Nephron (organoid): ENCODE measurements around the gene ZMYND12.

Experiments
- H3K27ac Mint-ChIP-seq, 3 experiments: 2 replicates each; pipeline ENCODE4 v1.8.0; 2020; ENCODE audit warnings: mixed read lengths in 3 of 3, mild to moderate bottlenecking in 2 of 3, moderate library complexity in 1 of 3
- H3K27me3 Mint-ChIP-seq: 2 replicates; pipeline ENCODE4 v1.8.0; 2021; ENCODE audit warnings: low read depth, mild to moderate bottlenecking, moderate library complexity, mixed read lengths
- H3K36me3 Mint-ChIP-seq: 2 replicates; pipeline ENCODE4 v1.8.0; 2020; ENCODE audit warnings: low read depth, mixed read lengths
- H3K4me1 Mint-ChIP-seq: 2 replicates; pipeline ENCODE4 v1.8.0; 2020; ENCODE audit warnings: mixed read lengths
- H3K4me3 Mint-ChIP-seq, 3 experiments: 2 replicates each; pipeline ENCODE4 v1.8.0; 2020; ENCODE audit warnings: mild to moderate bottlenecking in 3 of 3, mixed read lengths in 3 of 3, moderate library complexity in 2 of 3
- H3K9me3 Mint-ChIP-seq: 2 replicates; pipeline ENCODE4 v1.8.0; 2020; ENCODE audit warnings: mixed read lengths
- TF ChIP-seq, protein P1 (sequence below), 3 experiments: fragments of 200-600 bp; sonication (generic); IDR thresholded peaks; one replicate each; pipeline ENCODE4 v1.5.0; 2021; ENCODE audit warnings: antibody characterized with exemption in 3 of 3; ENCODE audit not compliant: unreplicated experiment in 3 of 3

Gene ZMYND12

DNA sequence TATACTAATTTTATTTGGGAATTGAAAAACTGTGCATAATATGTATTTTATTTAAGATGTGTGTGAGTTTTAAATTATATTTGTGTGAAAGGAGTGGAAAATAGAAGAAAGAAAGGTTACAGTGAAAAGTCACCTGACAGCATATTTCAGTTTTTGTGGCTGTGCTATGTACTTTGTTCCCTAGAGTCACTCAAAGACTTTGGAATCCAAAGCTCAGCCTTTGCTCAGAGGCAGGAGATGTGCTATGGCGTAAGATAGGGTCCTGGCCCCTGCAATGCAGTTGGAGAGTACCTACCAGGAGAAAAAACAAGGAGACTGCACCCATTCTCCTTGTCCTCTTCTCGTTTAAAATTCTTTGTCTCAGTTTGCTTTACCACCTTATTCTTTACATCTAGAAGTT lies 10.2 kb upstream of the ZMYND12 start:
- Mint-ChIP-seq H3K36me3 (peaks cover 4% of the 10 kb centered on the region), H3K4me1 (peaks cover 22% of the 10 kb centered on the region), H3K4me3 (no peak overlapping the region), H3K9me3 (no peaks in the 10 kb centered on the region), H3K27me3 (no peaks in the 10 kb centered on the region), H3K27ac (no peak overlapping the region)
- TF ChIP-seq, protein P1, sequence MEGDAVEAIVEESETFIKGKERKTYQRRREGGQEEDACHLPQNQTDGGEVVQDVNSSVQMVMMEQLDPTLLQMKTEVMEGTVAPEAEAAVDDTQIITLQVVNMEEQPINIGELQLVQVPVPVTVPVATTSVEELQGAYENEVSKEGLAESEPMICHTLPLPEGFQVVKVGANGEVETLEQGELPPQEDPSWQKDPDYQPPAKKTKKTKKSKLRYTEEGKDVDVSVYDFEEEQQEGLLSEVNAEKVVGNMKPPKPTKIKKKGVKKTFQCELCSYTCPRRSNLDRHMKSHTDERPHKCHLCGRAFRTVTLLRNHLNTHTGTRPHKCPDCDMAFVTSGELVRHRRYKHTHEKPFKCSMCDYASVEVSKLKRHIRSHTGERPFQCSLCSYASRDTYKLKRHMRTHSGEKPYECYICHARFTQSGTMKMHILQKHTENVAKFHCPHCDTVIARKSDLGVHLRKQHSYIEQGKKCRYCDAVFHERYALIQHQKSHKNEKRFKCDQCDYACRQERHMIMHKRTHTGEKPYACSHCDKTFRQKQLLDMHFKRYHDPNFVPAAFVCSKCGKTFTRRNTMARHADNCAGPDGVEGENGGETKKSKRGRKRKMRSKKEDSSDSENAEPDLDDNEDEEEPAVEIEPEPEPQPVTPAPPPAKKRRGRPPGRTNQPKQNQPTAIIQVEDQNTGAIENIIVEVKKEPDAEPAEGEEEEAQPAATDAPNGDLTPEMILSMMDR (IDR thresholded peaks at IDR 0.05; ENCODE audit: unreplicated experiment in 3 of 3): no peak

DNA sequence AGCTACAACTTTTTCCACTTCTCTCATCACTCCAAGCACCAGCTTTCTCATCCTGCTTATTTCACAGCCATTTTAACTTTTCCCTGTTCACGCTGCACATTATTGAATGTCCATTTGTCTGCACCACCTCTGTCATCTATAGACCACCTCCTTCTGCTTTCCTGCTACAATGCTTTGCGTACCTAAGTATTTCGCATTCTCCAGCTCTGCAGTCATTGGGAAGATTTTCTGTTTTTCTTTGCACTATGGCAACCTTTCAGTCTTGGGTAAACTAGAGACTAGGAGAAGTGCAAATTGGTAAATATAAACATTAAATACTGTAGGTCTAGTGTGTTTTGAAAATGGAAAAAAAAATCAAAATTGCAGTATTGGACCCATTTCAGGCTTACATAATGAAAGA lies 8.1 kb upstream of the ZMYND12 start:
- TF ChIP-seq, protein P1 (IDR thresholded peaks at IDR 0.05; ENCODE audit: unreplicated experiment in 3 of 3): no peak
- Mint-ChIP-seq H3K4me3 (peak overlapping the region; percentile 85 to 94 (median 90)), H3K4me1 (peaks cover 22% of the 10 kb centered on the region), H3K27ac (peak overlapping the region; percentile 67 to 90 (median 75)), H3K9me3 (no peaks in the 10 kb centered on the region), H3K36me3 (peaks cover 17% of the 10 kb centered on the region), H3K27me3 (no peaks in the 10 kb centered on the region)

DNA sequence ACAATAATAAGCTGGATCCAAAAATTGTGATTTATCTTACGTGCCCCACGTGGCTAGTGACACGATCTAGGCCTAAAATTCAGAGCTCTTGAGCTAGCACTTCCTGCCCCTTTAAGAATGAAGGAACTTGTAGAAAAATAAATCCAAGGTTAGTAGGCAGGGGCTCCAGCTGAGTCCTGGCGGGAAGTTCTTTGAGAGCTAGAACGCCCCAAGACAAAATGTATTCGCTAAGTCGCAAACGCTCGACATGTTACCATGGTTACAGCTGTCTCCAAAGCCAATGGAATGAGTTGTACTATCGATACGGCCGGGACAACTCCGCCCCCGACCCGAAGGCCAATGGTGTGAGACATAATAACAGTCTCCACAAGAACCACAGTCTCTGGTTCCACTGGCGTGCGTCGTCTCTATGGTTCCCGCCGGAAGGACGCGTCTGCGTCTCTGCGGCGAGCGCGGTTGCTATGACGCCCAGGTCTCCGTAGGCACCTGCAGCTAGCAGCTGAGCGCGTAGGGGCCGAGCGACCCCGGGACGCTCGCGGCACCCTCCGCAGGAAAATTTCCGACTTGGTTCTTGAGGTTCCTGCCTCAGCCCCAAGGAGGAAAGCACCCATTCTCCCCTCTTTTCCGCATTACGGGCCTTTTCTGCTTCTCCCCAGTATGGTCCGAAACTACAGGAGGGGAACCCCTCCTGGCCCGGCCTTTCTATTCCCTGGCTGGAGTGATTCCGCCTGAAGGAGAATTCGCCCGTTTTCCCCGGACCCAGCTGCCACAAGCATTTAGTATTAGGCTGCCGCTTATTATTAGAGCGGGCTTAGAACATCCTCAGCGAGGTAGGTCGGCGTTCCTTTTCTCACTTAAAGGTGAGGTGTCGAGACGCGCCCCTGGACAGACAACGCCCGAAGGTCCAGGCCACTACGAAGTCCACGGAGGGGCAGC lies 7.3 kb upstream of the ZMYND12 start, which contains the start of gene CCDC30:
Gene CCDC30 (plus strand): TSS at position 459 of the 936 bp plus-strand sequence. CDS start 17,266 bp downstream, outside the sequence.
- Mint-ChIP-seq H3K4me1 (peaks cover 25% of the 10 kb centered on the region), H3K36me3 (peaks cover 19% of the 10 kb centered on the region), H3K4me3 (peak within 1 kb of the TSS; percentile 85 to 94 (median 90)), H3K27me3 (no peaks in the 10 kb centered on the region), H3K27ac (peak within 1 kb of the TSS; percentile 67 to 90 (median 75)), H3K9me3 (no peaks in the 10 kb centered on the region)
- TF ChIP-seq, protein P1 (IDR thresholded peaks at IDR 0.05; ENCODE audit: unreplicated experiment in 3 of 3): no peak

DNA sequence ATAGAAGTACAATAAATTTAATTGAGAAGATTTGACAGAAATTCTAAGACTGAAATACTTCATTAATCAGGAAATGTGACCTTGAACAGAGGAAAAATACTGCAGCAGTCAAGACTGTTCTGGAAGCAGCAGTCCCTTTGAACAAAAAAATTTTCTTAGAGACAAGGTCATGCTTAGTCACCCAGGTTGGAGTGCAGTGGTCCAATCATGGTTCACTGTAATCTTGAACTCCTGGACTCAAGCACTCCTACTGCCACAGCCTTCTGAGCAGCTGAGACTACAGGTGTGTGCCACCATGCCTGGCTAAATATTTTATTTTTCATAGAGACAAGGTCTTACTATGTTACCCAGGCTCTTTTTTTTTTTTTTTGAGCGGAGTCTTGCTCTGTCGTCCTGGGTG lies 5.4 kb upstream of the ZMYND12 start:
- peak overlapping the region in 1 of 3 experiments; percentile 23 for H3K4me3 Mint-ChIP-seq

DNA sequence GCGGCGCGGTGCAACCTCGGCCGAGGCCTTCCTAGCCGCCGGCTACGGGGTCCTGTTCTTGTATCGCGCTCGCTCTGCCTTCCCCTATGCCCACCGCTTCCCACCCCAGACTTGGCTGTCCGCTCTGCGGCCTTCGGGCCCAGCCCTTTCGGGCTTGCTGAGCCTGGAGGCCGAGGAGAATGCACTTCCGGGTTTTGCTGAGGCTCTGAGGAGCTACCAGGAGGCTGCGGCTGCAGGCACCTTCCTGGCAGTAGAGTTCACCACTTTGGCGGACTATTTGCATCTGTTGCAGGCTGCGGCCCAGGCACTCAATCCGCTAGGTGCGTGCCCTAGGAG lies 900 bp upstream of the ZMYND12 start:
- TF ChIP-seq, protein P1 (IDR thresholded peaks at IDR 0.05; ENCODE audit: unreplicated experiment in 3 of 3): no peak
- Mint-ChIP-seq H3K4me3 (peak overlapping the region; percentile 94 to 97 (median 95)), H3K9me3 (no peaks in the 10 kb centered on the region), H3K36me3 (peaks cover 23% of the 10 kb centered on the region), H3K27ac (peak overlapping the region; percentile 94 to 98 (median 97)), H3K4me1 (peaks cover 21% of the 10 kb centered on the region), H3K27me3 (no peaks in the 10 kb centered on the region)

More for the DNA sequence above, 5.4 kb upstream of the ZMYND12 start:
- Mint-ChIP-seq H3K27me3 (no peaks in the 10 kb centered on the region), H3K36me3 (peaks cover 25% of the 10 kb centered on the region), H3K4me1 (peaks cover 34% of the 10 kb centered on the region), H3K9me3 (no peaks in the 10 kb centered on the region), H3K27ac (no peak overlapping the region)
- TF ChIP-seq, protein P1 (IDR thresholded peaks at IDR 0.05; ENCODE audit: unreplicated experiment in 3 of 3): no peak
